ENCODE data around the gene EML4.

DNA sequence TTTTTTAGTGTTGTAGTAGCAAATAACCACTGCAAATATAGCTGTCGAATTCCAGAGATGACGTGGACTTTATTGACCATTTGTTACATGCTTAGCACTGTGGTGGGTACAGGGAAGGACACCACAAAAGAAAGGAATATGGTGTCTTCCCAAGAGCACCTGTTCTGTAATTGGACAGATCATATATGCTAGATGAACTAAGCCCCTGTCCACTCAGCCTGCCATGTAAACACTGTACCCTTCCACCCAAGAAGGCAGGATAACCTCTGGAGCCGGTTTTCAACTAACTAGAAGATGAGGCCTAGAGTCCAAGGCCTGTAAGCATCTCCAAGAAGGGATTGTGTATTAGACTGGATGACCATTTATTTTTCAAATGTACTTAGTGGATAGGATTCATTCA lies 147.8 kb downstream of the EML4 start:
- TF ChIP-seq, protein P1, sequence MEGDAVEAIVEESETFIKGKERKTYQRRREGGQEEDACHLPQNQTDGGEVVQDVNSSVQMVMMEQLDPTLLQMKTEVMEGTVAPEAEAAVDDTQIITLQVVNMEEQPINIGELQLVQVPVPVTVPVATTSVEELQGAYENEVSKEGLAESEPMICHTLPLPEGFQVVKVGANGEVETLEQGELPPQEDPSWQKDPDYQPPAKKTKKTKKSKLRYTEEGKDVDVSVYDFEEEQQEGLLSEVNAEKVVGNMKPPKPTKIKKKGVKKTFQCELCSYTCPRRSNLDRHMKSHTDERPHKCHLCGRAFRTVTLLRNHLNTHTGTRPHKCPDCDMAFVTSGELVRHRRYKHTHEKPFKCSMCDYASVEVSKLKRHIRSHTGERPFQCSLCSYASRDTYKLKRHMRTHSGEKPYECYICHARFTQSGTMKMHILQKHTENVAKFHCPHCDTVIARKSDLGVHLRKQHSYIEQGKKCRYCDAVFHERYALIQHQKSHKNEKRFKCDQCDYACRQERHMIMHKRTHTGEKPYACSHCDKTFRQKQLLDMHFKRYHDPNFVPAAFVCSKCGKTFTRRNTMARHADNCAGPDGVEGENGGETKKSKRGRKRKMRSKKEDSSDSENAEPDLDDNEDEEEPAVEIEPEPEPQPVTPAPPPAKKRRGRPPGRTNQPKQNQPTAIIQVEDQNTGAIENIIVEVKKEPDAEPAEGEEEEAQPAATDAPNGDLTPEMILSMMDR (IDR thresholded peaks at IDR 0.05): no peak
- TF ChIP-seq EZH2 (IDR thresholded peaks at IDR 0.05; ENCODE audit: borderline replicate concordance, insufficient read depth, low read depth, low read length, poor library complexity, severe bottlenecking): no peak
